GM12878 (cell line): Measurements from ENCODE around the gene PSENEN. TPM values are rescaled to one million over a fixed set of nuclear protein-coding genes. Genes with fewer than 3 reads are reported as not detected.

Experiments
- ATAC-seq: fragments of 200-7000 bp; cut with Tn5 transposase; 3 replicates; pipeline ENCODE4 v1.9.1; 2020; ENCODE audit warnings: mild to moderate bottlenecking, moderate library complexity
- BruUV-seq: library from RNA; stranded (reverse); fragments of 400-500 nt; replicated peaks from 2 replicates; lab custom pipeline; 2021; lab: Mats Ljungman, UMichigan
- CTCF ChIA-PET: fragments of 300-600 bp; sonication (Branson Sonifier 250); formaldehyde crosslinking; extraction: SDS; loops from one replicate; lab custom pipeline; 2021; ENCODE audit warnings: inconsistent platforms; lab: Yijun Ruan, JAX
- POLR2A ChIA-PET: fragments of 350-600 bp; formaldehyde crosslinking; extraction: SDS; loops from one replicate; lab custom pipeline; 2021; ENCODE audit warnings: inconsistent platforms; lab: Charles Lee
- RAD21 ChIA-PET: fragments of 300-600 bp; sonication (Branson Sonifier 250); formaldehyde crosslinking; loops from one replicate; lab custom pipeline; 2023; ENCODE audit warnings: antibody characterized with exemption; ENCODE audit not compliant: unreplicated experiment; lab: Charles Lee
- SMC1A ChIA-PET: fragments of 300-600 bp; sonication (Branson Sonifier 250); formaldehyde crosslinking; loops from one replicate; lab custom pipeline; 2023; ENCODE audit not compliant: unreplicated experiment, uncharacterized antibody; lab: Charles Lee
- DNase-seq: peaks from one replicate; pipeline ENCODE4 v3.0.0-alpha.2; 2011; ENCODE audit warnings: low read depth, low spot score
- FAIRE-seq: peaks from 3 replicates; lab custom pipeline; 2011; peaks lifted over from hg19 to GRCh38; lab: Jason Lieb, UNC
- H2AFZ ChIP-seq: 2 replicates; pipeline ENCODE4 v1.6.0; 2011; ENCODE audit warnings: low read depth, low read length, control low read depth; ENCODE audit not compliant: control insufficient read depth
- H3K27ac ChIP-seq: 2 replicates; pipeline ENCODE4 v1.5.1; 2011; ENCODE audit warnings: control low read depth; ENCODE audit not compliant: control insufficient read depth, insufficient read depth
- H3K27me3 ChIP-seq, 2 experiments: replicated peaks in 1 of 2; 2 replicates each; pipeline versions ENCODE4 v1.6.0 to v1.6.1; 2011; ENCODE audit warnings: low read length in 1 of 2; ENCODE audit not compliant: control insufficient read depth in 2 of 2, insufficient read depth in 2 of 2
- H3K36me3 ChIP-seq, 2 experiments: 2 replicates each; pipeline ENCODE4 v1.5.1; 2011; ENCODE audit warnings: low read length in 1 of 2; ENCODE audit not compliant: control insufficient read depth in 2 of 2, insufficient read depth in 2 of 2
- H3K4me1 ChIP-seq: 2 replicates; pipeline ENCODE4 v1.6.1; 2011; ENCODE audit warnings: mild to moderate bottlenecking, low read length, moderate library complexity, mixed read lengths; ENCODE audit not compliant: control insufficient read depth, insufficient read depth
- H3K4me2 ChIP-seq: 2 replicates; pipeline ENCODE4 v1.6.0; 2011; ENCODE audit warnings: control low read depth; ENCODE audit not compliant: control insufficient read depth, insufficient read depth
- H3K4me3 ChIP-seq: fragments of 200-600 bp; sonication (generic); 2 replicates; pipeline ENCODE4 v1.5.1; 2016
- H3K79me2 ChIP-seq: 2 replicates; pipeline ENCODE4 v1.6.0; 2011; ENCODE audit warnings: low read length; ENCODE audit not compliant: control insufficient read depth, insufficient read depth
- H3K9ac ChIP-seq: 2 replicates; pipeline ENCODE4 v1.8.0; 2011; ENCODE audit warnings: low read length, control low read depth, mixed read lengths; ENCODE audit not compliant: control insufficient read depth, insufficient read depth
- H3K9me3 ChIP-seq: replicated peaks from 3 replicates; pipeline ENCODE4 v1.5.1; 2011; ENCODE audit warnings: mild to moderate bottlenecking, low read length; ENCODE audit not compliant: control insufficient read depth, insufficient read depth
- H4K20me1 ChIP-seq: 2 replicates; pipeline ENCODE4 v1.6.0; 2011; ENCODE audit not compliant: control insufficient read depth, insufficient read depth
- CBX3 ChIP-seq: fragments of 200-600 bp; sonication (generic); IDR thresholded peaks from 2 replicates; pipeline ENCODE4 v1.6.1; 2016; ENCODE audit warnings: low read depth, borderline replicate concordance
- CHD4 ChIP-seq: fragments of 200-600 bp; sonication (generic); IDR thresholded peaks from 2 replicates; pipeline ENCODE4 v1.6.1; 2016; ENCODE audit warnings: mild to moderate bottlenecking
- GABPA ChIP-seq: IDR thresholded peaks from 2 replicates; pipeline ENCODE4 v1.6.1; 2014; ENCODE audit warnings: antibody characterized with exemption, low read depth, mild to moderate bottlenecking, inconsistent platforms
- MYB ChIP-seq: fragments of 150-350 bp; IDR thresholded peaks from 2 replicates; pipeline ENCODE4 v1.6.1; 2014; ENCODE audit warnings: mild to moderate bottlenecking, low read depth, low read length, borderline replicate concordance
- SIX5 ChIP-seq: IDR thresholded peaks from 2 replicates; pipeline ENCODE4 v1.6.1; 2011; ENCODE audit warnings: mild to moderate bottlenecking, low read depth, low read length, moderate library complexity; ENCODE audit not compliant: severe bottlenecking
- SREBF2 ChIP-seq: IDR thresholded peaks from 2 replicates; pipeline ENCODE4 v1.6.1; 2012; ENCODE audit warnings: mild to moderate bottlenecking, low read length
- SUZ12 ChIP-seq: fragments of 200-600 bp; sonication (generic); IDR thresholded peaks from one replicate; pipeline ENCODE4 v1.6.1; 2018; ENCODE audit warnings: antibody characterized with exemption, mild to moderate bottlenecking; ENCODE audit not compliant: unreplicated experiment
- TCF7 ChIP-seq: IDR thresholded peaks from 2 replicates; pipeline ENCODE4 v1.6.1; 2014; ENCODE audit warnings: antibody characterized with exemption, borderline replicate concordance
- ZNF622 ChIP-seq: fragments of 450-650 bp; IDR thresholded peaks from 2 replicates; pipeline ENCODE4 v1.6.1; 2017; ENCODE audit warnings: mild to moderate bottlenecking, inconsistent platforms
- WGBS: methylation state at CpG from one replicate; pipeline ENCODE4 v1.1.6; 2016; ENCODE audit warnings: low lambda C conversion rate; ENCODE audit not compliant: insufficient replicate concordance, insufficient coverage; ENCODE audit errors: missing lambda C conversion rate; 5-methylcytosine and 5-hydroxymethylcytosine counted together
- in situ Hi-C: fragments of 300-500 bp; cut with MboI; formaldehyde crosslinking; loops from 9 replicates; pipeline ENCODE4 v1.14.3; 2018; ENCODE audit warnings: mixed read lengths
- intact Hi-C: fragments of 100-400 bp; cut with micrococcal nuclease; formaldehyde crosslinking; loops from one replicate; pipeline ENCODE4 v1.14.2; 2022; ENCODE audit not compliant: unreplicated experiment
- polyA plus RNA-seq, 11 experiments: library from polyadenylated mRNA; depleted of rRNA in 4 of 11; unstranded in 6 of 11; stranded (reverse) in 5 of 11; fragments of >200 nt; fragmentation: Nextera tagmentation in 4 of 11; fragmentation: Illumina TruSeq in 1 of 11; extraction: Ambion mirVana in 4 of 11; extraction: Trizol in 1 of 11; gene quantifications; 1 replicate in 1 of 11; 2 replicates in 10 of 11; pipeline versions ENCODE4 v1.2.1 to v1.2.3, GENCODE V29; 2011 to 2016; ENCODE audit warnings: inconsistent platforms in 2 of 11, missing spikeins in 2 of 11, low read depth in 1 of 11
- total RNA-seq, 4 experiments: library from RNA; depleted of rRNA in 3 of 4; stranded (reverse); fragments of >200 nt in 3 of 4; fragmentation: Illumina TruSeq in 1 of 4; extraction: Trizol in 1 of 4; gene quantifications; 2 replicates each; pipeline versions ENCODE4 v1.2.1 to v1.2.3, GENCODE V29; 2013 to 2021

PSENEN gene
- total and polyA plus RNA-seq, 10 of the 15 experiments (the other 5 are each of a cell fraction or from before 2014, with no cell fraction given), result 14.4 to 178 (median 43.5) TPM

GRCh38 chr19:35784503-35785338 lies 39.3 kb downstream of the PSENEN start:
- no peak for DNase-seq
- ATAC-seq, result no peak
- intact Hi-C loops (no loop called here), in situ Hi-C loops (no loop called here)
- FAIRE-seq, result no peak
- ChIA-PET SMC1A (no interaction called here), RAD21 (interaction anchor here (0.6 kb wide), 1 partner anchor 100 kb away, joined by 3 read pairs; no protein-coding TSS in a partner anchor), CTCF (interaction anchor here (0.6 kb wide), 1 partner anchor 90 kb away, joined by 3 read pairs; no protein-coding TSS in a partner anchor), POLR2A (no interaction called here)
- no peak overlapping the region for H3K27ac ChIP-seq
- H3K27me3 ChIP-seq, result no peaks in the 10 kb centered on the region
- no peak overlapping the region for H3K4me3 ChIP-seq
- BruUV-seq, result no TSS peak
- H3K4me2 ChIP-seq, result no peak overlapping the region
- no peaks in the 10 kb centered on the region for H3K4me1 ChIP-seq
- H3K36me3 ChIP-seq, result no peaks in the 10 kb centered on the region; a peak in 1 of 4 replicates
- H2AFZ ChIP-seq, result no peak overlapping the region
- H3K9ac ChIP-seq, result no peak overlapping the region
- H3K9me3 ChIP-seq, result no peaks in the 10 kb centered on the region
- TF ChIP-seq SIX5, result no peak
- no peak for TF ChIP-seq SUZ12
- no peak for TF ChIP-seq ZNF622
- TF ChIP-seq CHD4, result no peak
- no peak for TF ChIP-seq GABPA
- no peak for TF ChIP-seq CBX3
- TF ChIP-seq MYB, result no peak
- TF ChIP-seq, all 136 proteins: peak for 0
- Histone ChIP-seq H3K79me2 (no peaks in the 10 kb centered on the region), H4K20me1 (no peaks in the 10 kb centered on the region)
- 64% methylated on average over 20 of the region's 45 CpGs for WGBS

GRCh38 chr19:35785339-35785627 lies 39.8 kb downstream of the PSENEN start:
- in situ Hi-C loops (no loop called here), intact Hi-C loops (no loop called here)
- RAD21 ChIA-PET, result no interaction called here
- H3K9me3 ChIP-seq, result no peaks in the 10 kb centered on the region
- POLR2A ChIA-PET, result no interaction called here
- TF ChIP-seq SREBF2 (no peak), TCF7 (no peak)
- no peak overlapping the region for H2AFZ ChIP-seq
- SMC1A ChIA-PET, result no interaction called here
- no peaks in the 10 kb centered on the region; a peak in 1 of 4 replicates for H3K36me3 ChIP-seq
- no TSS peak for BruUV-seq
- H3K27ac ChIP-seq, result no peak overlapping the region
- no peak for DNase-seq
- no peaks in the 10 kb centered on the region for H3K4me1 ChIP-seq
- WGBS, result 78% methylated on average over 10 of the region's 10 CpGs
- H3K9ac ChIP-seq, result no peak overlapping the region
- H3K79me2 ChIP-seq, result no peaks in the 10 kb centered on the region
- no peak overlapping the region for H3K4me3 ChIP-seq
- no peaks in the 10 kb centered on the region for H4K20me1 ChIP-seq
- FAIRE-seq, result no peak
- no peak overlapping the region for H3K4me2 ChIP-seq
- ATAC-seq, result no peak
- H3K27me3 ChIP-seq, result no peaks in the 10 kb centered on the region
- CTCF ChIA-PET, result no interaction called here
